Measurements from ENCODE around the gene OR56A1. TPM values are rescaled to one million over a fixed set of nuclear protein-coding genes. Genes with fewer than 3 reads are reported as not detected.
"Not testable (repeated sequence)": the region's sequence is repeated elsewhere in the genome, so short reads cannot be mapped to it uniquely, and the experiment has no call there.

Gene OR56A1
- not detected for total RNA-seq

GRCh38 chr11:6030708-6031405 is at the start of gene OR56A1:
Gene OR56A1 (minus strand): TSS chr11:6030758. CDS start chr11:6027692, 3,066 bp downstream.
- Histone ChIP-seq H3K27ac (no peak within 1 kb of the TSS), H3K9me3 (no peaks in the 10 kb centered on the region), H3K27me3 (replicated peaks; ENCODE audit: insufficient read depth) (no peaks in the 10 kb centered on the region), H3K4me3 (no peak within 1 kb of the TSS), H3K4me1 (ENCODE audit: control insufficient read depth in 1 of 2, low read depth in 2 of 2) (no peaks in the 10 kb centered on the region), H3K36me3 (no peaks in the 10 kb centered on the region)
- DNase-seq (ENCODE audit: low spot score) (no peak), ATAC-seq (ENCODE audit: insufficient number of reproducible peaks, low FRiP score, low read depth) (no peak)
- no peak for TF ChIP-seq CTCF (IDR thresholded peaks at IDR 0.05)

- Histone ChIP-seq H3K27ac (no peak overlapping the region), H3K9me3 (no peaks in the 10 kb centered on the region), H3K4me1 (ENCODE audit: control insufficient read depth in 1 of 2, low read depth in 2 of 2) (no peaks in the 10 kb centered on the region), H3K27me3 (replicated peaks; ENCODE audit: insufficient read depth) (no peaks in the 10 kb centered on the region), H3K4me3 (no peak overlapping the region), H3K36me3 (no peaks in the 10 kb centered on the region)
- DNase-seq (ENCODE audit: low spot score) (no peak), ATAC-seq (ENCODE audit: insufficient number of reproducible peaks, low FRiP score, low read depth) (no peak)
- no peak for TF ChIP-seq CTCF (IDR thresholded peaks at IDR 0.05)
Observed at GRCh38 chr11:6079463-6079862, 48.9 kb upstream of the OR56A1 start.

GRCh38 chr11:6077723-6078122 is 47.2 kb upstream of the OR56A1 start:
- no peak for TF ChIP-seq CTCF (IDR thresholded peaks at IDR 0.05)
- ATAC-seq (ENCODE audit: insufficient number of reproducible peaks, low FRiP score, low read depth) (no peak), DNase-seq (ENCODE audit: low spot score) (no peak)
- no peak overlapping the region for H3K4me3 ChIP-seq
- no peaks in the 10 kb centered on the region for H3K27me3 ChIP-seq (replicated peaks; ENCODE audit: insufficient read depth)
- no peaks in the 10 kb centered on the region for H3K4me1 ChIP-seq (ENCODE audit: control insufficient read depth in 1 of 2, low read depth in 2 of 2)
- H3K36me3 ChIP-seq, result no peaks in the 10 kb centered on the region
- no peak overlapping the region for H3K27ac ChIP-seq
- H3K9me3 ChIP-seq, result no peaks in the 10 kb centered on the region

- H3K9me3 ChIP-seq; ATAC-seq (ENCODE audit: insufficient number of reproducible peaks, low FRiP score, low read depth); H3K27ac ChIP-seq; H3K4me3 ChIP-seq; DNase-seq (ENCODE audit: low spot score); H3K4me1 ChIP-seq (ENCODE audit: control insufficient read depth in 1 of 2, low read depth in 2 of 2); H3K27me3 ChIP-seq (replicated peaks; ENCODE audit: insufficient read depth); H3K36me3 ChIP-seq: not testable (repeated sequence)
Observed at GRCh38 chr11:6076443-6076842, 45.9 kb upstream of the OR56A1 start.

- H3K9me3 ChIP-seq, result no peaks in the 10 kb centered on the region
- no peaks in the 10 kb centered on the region for H3K27me3 ChIP-seq (replicated peaks; ENCODE audit: insufficient read depth)
- TF ChIP-seq CTCF (IDR thresholded peaks at IDR 0.05), result no peak
- no peaks in the 10 kb centered on the region for H3K4me1 ChIP-seq (ENCODE audit: control insufficient read depth in 1 of 2, low read depth in 2 of 2)
- H3K27ac ChIP-seq, result no peak overlapping the region
- DNase-seq (ENCODE audit: low spot score), result no peak
- ATAC-seq (ENCODE audit: insufficient number of reproducible peaks, low FRiP score, low read depth), result no peak
- H3K4me3 ChIP-seq, result no peak overlapping the region
- no peaks in the 10 kb centered on the region for H3K36me3 ChIP-seq
Observed at GRCh38 chr11:6067502-6067901, 36.9 kb upstream of the OR56A1 start.
